PC-9 (cell line): ENCODE data around the gene HOXA1.

Experiments
- CTCF ChIP-seq: fragments of 200-600 bp; sonication (generic); conservative IDR thresholded peaks from 2 replicates; pipeline ENCODE4 v1.6.1; 2017; ENCODE audit warnings: mixed run types, antibody characterized with exemption, mild to moderate bottlenecking, moderate library complexity
- EZH2 ChIP-seq: fragments of 200-600 bp; sonication (generic); IDR thresholded peaks from 2 replicates; pipeline ENCODE4 v1.8.0; 2017; ENCODE audit warnings: antibody characterized with exemption, low read depth

DNA sequence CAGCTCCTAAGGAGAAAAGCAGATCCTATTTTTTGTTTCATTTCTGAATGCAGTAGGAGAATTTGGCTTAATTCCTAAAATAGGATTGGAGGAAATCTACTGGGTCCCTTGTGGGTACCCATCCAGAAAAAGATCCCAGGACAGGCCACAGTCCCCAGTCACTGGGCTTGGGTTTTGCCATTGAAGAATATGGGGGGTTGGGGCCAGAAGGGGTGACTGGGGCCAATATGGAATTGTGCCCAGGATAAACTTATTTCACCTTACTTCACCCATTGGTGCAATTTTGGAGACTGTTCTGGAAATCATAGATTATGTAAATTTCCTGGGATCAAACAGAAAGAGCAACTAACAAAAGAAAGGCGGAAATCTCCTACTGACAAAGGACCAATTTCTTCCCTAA, 42.7 kb upstream of the HOXA1 start:
- no peak for TF ChIP-seq CTCF
- TF ChIP-seq EZH2 = no peak
